ENCODE results near the gene COLQ.
"Not testable (repeated sequence)": the region's sequence is repeated elsewhere in the genome, so short reads cannot be mapped to it uniquely, and the experiment has no call there.

COLQ gene

DNA sequence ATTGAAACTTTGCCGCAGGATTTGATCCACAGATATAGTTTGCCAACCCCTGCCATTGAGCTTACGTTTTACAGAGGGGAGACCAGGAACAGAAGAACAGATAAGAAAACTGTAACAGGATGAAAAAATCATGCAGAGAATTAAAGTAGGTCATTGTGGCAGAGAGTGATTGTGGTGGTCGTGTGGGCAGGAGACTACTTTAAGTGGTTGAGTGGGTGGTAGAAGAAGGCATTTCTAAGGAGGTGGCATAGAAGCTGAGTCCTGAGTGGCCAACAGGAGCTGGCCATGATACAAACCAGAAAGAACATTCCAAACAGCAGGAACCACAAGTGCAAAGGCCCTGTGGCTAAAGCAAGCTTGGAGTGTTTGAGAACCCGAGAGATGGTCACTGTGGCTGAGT lies 34.5 kb downstream of the COLQ start:
- no peak for DNase-seq

DNA sequence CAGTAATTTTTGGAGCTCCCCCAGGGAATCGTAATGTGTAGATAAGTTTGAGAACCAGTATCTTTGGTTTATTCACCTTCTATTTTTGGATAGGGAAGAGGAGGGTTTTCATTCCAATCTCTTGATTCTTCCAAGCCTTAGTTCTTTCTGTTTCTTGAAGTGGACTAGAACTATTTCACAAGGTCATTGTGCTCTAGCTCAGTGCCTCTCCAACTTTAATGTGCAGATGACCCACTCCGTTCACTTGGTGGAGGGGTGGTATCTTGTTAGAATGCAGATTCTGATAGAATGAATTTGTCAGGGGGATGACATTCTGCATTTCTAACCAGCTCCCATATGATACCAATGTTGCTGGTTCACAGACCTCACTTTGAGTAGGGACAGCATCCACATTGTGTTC lies 35.5 kb downstream of the COLQ start:
- DNase-seq = no peak

DNA sequence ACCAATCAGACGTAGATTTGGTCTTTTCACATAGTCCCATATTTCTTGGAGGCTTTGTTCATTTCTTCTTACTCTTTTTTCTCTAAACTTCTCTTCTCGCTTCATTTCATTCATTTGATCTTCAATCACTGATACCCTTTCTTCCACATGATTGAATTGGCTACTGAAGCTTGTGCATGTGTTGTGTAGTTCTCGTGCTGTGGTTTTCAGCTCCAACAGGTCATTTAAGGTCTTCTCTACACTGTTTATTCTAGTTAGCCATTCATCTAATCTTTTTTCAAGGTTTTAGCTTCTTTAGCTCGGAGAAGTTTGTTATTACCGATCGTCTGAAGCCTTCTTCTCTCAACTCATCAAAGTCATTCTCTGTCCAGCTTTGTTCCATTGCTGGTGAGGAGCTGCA lies 37.0 kb downstream of the COLQ start:
- DNase-seq = not testable (repeated sequence)

DNA sequence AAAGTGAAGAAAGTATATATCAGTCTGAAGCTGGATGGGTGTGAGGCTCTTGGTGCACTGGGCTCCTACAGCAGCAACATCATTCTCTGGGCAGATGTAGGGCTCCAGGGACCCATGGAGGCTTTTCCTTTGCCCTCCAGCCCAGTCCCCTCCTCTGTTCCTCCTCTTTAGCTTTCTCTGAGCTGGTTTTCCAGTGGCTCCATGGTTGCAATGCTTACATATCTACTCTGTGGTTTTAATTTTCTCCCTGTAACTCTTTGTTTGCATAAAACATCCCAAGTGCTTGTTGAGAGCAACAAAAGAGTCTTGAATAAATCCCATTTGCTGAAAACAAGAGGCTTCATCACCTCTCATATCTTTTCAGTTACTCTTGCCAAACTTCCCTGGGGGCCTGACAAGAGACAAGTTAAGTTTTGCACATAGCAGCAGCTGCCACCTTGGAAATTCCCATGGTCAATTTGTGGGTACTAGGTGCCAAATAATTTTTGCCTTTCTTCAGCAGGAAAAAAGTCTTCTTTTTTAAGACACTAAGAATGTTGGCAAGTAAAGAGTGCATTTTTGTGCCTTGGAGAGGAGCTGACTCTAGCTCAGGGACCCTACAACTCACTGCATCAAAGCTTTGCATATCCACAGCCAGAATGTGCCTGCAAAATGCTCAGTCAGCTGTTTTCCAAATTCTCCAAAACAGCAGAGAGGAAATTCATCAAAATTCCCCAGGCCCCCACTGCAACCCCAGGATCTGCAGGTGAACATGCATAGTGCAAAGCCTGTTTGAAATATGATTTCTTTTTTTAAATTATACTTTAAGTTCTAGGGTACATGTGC lies 41.9 kb downstream of the COLQ start:
- DNase-seq = no peak

DNA sequence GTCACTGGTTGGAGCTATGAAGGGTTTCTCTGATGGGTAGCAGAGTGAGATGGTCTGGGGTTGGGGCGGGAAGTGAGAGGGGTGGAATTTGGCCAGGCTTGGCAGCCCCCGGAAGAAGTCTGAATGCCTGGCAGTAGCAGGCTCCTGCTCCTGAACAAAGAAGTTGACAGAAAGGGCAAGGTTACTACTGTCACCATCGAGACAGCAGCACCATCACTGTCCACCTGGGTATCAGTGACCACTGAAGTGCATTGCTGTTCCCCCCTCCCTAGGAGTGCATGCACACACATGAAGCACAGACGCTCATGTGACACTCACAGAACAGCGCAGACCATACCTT lies 42.9 kb downstream of the COLQ start:
- no peak for DNase-seq

DNA sequence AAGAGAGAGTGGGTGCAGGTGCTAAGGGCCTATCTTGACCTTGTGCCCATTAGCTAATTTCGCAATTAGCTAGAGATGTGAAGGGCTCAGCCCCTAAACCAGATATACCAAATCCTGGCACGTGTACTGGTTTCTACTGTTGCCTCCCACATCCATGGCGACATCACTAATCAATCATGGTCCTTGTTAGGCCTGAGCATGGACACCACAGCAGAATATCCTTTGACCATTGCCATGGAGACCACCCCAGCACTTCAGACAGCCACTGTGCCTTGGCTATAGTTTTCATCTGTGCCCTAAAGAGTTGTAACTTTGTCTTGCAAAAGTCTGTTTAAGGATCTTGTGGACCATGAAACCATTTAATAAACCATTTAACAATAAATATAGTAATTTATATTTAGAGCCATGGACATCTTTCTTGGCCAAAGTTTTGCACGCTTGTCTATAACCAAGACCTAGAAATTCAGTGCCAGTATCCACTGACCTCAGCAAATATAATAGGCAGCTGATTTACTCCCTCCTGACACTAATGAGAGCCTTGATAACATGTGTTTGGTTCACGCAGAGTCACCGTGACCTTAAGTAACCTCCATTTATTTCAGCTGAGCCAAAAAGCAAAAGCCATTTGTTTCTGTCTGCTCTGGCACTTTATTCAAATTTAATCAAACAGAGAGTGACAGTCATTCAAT lies 43.4 kb downstream of the COLQ start:
- DNase-seq = no peak

DNA sequence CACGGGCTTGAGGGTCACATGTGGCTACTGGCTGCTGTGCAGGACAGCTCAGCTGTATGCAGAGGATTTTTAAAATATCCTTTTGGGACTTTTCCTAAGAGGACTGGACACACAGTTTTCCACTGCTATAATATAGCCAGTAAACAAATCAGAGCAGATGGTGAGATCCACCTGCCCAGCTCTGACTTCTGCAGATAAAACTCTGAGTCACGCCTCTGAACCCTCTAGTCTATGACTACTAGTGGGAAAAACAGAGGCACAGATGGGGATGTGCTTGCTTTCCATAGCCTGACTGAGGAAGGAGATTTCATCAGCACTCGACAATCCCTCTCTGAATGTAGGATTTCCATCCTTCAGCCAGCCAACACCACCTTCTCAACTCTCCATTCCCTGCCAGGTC lies 45.1 kb downstream of the COLQ start:
- DNase-seq = no peak

DNA sequence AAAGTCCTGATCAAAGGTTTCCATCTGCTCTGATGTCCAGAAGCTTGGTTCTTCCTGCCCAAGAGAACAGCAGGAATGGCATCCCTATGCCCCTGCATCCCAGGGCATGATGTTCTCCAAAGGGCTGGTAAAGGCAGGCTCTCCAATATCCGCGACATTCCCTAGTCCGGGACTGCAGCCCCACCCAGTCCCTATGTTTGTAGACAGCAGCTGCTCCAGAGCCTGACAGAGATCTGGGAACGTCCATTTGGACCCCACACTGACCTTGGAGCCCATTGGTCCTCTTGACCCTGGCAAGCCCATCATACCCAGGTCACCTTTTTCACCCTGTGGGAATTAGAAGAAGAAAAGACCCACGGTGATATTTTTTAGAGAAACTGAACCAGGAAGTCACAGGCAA lies 46.3 kb downstream of the COLQ start:
- DNase-seq = no peak

DNA sequence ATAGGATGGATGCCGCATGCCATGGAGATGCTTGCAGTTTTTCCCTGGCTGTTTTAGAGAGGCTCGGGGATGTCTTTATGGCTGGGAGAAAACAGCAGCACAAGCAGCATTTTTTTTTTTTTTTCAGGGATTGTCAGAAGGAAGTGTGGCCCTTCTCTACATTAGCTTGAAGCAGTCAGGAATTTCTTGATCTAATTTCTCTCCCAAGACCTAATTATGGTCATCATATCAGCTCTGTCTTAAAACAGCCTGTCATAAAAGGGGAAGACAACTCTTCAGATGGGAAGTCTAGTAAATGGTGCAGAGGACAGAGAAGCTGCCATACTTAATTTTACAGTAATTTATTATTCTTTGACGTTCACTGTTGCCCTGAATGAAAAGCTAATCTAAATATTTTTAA lies 49.6 kb downstream of the COLQ start:
- no peak for DNase-seq

DNA sequence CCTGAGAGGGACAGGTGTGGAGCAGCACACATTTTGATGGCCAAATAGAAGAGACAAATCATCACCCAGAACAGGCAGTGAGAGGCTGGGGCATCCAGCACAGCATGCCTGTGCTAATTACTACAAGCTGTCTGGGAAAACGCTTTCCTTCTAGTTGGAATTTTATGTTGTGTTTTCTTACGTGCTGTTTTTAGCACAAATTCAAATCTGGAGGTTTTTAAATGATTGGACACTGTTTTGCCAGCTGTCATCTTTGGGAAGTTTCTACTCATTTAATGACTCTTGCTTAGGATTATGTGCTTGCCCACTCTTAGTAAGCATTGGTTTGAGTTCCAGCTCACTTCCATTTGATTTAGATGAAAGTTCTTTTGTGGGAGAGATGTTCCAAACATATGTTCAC lies 50.7 kb downstream of the COLQ start:
- DNase-seq = no peak

DNA sequence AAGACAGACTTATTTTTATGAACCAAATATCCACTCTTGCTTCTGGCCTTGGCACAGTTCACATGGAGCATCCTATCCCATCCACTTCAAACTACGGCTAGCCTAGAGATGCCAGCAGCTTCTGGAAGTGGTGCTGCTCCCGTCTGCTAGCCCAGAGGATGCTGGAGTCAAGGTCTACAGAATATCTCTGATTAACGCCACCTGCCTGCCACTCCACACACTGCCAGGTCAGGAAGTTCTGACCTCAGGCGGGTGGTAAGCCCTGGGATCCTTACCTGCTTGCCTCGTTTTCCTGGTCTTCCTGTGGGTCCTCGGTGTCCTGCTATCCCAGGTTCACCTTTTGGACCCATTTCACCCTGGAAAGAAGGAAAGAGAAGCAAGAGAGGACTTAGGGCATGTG lies 51.2 kb downstream of the COLQ start:
- no peak for DNase-seq

DNA sequence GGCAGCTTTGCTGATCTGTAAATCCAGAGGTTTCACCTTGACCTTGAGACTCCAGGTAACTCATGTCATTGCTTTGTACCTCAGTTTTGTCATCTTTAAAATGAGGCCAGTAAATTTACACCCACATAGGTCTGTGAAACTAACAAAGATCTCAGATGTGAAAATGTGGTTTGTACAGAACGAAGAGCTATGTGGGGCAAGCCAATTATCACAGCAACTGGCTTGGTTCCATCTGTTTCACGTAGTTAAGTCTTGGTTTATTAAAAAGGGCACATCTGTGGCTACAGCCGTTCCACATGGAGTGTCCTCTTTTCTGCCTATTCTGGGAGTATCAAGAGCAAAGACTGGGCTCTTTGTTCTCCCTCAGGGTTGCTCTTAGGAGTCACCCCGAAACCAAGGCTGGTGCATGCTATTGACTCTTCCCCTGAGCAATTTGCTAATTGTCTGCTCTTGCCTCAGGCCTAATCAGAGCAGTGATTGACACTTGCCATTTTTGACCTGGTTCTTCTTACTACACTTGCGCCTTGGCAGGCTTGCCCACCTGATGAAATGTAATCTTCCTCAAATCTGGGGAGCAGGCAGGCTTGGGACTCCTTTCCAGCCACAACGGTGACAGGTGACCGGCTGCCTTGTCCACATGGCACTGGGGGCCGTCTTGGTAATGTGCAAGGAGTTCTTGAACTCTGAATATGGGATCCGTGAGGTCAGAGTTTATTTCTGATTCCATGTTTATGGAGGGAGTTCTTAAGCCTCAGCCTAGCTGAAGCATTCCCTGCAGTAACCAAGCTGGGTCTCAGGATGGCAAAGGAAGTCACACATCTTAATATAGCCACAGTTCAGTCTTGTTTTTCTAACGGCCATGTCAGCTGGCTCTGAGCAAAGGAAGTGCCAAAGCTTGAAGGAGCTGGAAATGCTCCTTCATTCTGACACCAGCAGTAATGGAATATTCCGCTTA lies 54.0 kb downstream of the COLQ start:
- no peak for DNase-seq

DNA sequence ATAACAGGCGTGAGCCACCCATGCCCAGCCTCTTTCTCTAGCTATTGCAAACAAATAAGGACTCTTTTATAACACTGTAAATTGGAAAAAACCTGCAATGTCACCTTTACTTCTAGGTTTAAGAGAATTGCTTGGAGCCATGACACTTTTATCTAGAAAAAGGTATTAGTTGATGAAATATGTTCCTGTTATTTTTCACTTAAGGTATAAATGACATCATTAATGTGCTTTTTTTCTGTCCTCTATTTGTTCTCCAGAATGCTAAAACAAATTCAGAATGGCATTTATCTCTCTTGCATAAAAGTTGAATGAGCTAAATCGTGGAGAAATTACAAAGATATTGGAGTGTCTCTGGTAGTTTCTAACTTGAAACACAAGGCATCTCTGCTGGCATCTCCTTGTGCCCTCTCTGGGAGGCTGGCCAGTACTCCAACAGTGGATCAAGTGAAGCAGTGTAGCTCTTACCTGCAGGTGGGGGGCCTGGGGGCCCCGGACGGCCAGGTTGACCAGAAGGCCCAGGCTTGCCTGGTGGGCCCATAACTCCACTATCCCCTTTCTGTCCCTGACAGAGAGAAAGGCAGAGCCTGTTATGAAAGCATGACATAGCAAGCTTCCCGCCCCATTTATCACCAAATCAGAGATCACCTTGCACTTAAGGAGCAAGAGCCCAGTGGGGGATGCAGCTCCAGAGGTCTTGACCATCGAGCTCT lies 55.5 kb downstream of the COLQ start:
- DNase-seq = no peak

DNA sequence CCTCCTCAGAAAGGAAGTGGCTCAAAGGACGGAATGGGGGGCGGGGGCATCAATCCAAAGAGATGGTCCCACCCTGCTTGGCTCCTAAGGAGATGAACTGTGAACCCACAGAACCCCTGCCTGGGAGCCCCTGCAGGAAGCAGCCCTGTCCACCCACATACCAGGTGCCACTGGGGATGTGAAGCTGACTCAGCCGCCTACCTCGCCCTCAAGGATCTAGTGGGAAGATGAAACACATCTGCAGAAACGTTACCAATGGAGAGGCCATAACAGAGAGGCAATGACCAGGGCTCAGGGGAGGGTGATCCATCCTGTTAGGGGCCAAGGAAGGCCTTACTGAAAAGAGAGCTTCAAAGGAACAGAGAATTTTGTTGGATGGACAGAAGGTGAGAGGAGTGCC lies 59.1 kb downstream of the COLQ start:
- no peak for DNase-seq

DNA sequence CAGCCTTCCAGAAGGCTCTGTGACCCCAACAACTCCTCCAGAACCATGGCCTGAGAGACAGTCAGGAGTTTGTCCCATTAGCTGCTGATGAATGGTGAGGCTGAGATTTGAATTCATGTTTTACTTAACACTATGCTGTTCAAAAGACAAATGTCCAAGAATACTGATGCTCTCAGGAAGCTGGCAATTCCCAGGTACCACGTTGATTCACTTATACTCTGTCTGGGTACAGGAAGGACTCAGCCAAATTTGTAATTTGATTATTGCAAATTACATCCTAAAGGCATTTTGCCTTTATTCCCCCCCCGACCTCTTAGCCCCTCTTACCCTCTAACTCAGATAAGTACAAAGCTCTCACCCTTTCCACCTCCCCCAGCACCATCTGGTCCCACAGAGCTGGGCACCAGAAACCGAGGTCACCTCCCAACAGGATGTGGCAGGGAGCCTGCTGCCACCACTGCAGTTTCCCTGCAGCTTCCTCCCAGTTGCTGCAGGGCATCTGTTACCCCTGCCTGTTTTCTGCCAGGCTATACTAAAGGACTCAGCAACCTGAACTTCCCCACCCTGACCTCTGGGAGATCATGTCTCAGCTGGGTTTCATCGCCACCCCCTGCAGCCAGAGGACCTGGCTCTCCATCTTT lies 60.5 kb downstream of the COLQ start:
- DNase-seq = peak in 1 of 5 donors; percentile 58

DNA sequence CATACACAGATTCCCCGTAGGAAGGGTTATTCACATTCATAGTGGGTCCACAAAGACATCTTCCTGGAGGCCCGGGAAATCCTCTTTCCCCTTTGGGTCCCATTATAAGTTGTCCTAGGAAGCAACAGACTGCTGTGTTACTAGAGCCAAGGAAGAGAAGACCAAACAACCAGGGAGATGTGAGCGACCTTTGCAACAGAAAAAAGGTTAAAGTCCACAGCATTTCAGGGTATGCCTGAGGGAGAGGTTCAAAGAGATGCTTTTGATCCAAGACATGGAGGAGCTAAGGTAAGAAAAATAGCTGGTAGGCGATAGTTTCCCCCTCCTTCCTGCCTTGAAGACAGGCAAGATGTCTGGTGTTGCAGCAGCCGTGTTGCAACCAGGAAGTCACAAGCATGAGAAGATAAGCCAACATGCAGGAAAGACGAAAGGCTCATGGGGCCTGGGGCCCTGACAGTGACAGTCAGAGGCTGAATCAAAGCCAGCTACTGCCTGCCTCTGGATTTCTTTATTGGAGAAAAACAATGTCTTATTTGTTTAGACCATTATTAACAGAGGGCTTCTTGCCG lies 63.2 kb downstream of the COLQ start:
- DNase-seq = no peak

DNA sequence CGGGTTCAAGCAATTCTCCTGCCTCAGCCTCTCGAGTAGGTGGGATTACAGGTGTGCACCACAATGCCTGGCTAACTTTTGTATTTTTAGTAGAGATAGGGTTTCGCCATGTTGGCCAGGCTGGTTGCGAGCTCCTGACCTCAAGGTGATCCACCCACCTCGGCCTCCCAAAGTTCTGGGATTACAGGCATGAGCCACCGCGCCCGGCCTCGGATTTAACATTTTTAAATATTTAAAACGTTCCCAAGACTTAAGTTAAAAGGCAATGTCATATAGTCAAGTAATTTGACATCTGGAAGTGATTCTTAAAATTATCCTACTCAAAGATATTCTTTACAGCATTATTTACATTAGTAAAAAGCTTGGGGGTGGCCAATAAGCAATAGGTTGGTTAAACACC lies 64.6 kb downstream of the COLQ start:
- DNase-seq = not testable (repeated sequence)

DNA sequence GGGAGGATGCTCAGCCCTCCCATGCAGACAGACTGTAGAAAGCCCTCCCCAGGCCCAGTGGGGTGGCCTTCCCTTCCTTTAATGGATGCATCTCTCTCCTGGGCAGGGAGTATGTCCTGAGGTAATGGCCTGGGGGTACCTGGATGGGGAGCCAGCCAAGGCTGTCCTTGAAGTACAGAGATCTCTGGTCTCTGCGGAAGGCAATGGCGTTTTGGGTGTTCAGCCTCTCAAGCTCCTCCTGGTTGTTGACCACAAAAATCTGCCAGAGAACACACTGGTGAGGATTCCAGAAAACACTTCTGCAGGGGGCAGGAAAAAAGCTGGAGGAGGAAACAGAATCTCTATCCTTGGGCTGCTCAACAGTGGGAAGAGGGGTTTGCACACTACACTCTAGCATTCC lies 65.2 kb downstream of the COLQ start:
- no peak for DNase-seq

DNA sequence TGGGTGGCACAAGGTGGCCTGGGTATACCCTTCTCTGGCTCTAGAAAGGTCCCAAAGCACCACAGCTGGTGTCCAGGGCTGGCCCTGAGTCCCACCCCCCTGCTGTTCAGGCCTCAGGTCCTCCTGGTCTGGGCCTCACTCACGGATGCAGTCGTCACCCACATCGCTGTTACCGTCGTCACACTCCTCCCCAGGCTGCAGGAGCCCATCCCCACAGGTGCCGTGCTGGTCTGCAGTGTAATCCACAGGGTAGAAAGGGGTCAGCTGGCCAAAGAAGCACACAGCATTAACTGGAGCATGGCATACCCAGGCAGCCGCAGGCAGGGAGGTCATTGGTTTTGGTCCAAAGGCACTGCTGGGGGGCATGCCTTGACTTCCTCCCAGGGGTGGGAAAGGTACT lies 65.8 kb downstream of the COLQ start:
- DNase-seq = no peak

DNA sequence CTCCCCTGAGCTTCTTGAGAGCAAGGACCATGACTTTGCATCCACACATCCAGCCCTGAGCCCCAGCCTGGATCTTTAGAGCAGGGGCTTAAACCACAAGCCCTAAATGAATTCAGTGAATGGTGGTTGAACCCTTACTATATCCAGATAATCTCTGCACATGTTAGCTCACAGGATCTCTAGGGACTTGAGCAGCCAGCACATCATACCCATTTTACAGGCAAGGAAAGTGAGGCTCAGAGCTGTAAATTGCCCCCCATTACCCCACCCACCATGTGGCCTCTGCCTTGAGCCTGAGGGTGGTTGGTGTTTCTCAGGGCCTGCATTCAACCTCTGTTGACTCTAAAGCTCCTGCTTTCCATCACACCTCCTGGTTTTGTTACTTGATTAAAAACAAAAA lies 66.5 kb downstream of the COLQ start:
- no peak for DNase-seq

DNA sequence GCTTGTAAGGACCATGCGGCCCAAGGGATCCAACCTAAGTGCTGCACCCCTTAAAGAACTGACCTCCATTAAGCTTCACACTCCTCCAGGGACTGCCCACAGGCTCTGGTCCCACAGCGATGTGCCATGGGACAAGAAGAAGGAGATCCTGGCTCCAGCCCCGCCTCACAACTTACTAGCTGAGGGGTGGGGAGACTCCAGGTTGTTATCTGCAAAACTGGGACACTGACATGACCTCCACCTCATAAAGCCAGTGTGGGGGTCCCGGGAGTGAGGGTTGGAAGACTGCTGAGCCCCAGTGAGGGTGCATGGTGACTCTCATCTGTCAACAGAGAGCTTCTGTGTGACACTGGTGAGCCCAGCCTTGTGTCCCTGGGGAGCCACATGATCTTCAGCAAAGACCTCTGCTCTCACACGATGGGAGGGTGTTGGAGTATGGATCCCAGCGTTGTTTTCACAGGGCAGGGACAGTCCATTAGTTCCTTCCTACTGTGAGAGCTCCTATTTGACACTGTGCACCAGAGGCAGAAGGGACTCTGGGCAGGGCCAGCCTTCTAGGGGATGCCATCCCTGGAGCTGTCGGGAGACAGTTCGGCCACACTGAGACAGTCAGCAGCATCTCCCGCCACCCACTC lies 67.4 kb downstream of the COLQ start:
- DNase-seq = no peak
